ENCODE results near the gene CHRM2.

The CHRM2 gene

DNA sequence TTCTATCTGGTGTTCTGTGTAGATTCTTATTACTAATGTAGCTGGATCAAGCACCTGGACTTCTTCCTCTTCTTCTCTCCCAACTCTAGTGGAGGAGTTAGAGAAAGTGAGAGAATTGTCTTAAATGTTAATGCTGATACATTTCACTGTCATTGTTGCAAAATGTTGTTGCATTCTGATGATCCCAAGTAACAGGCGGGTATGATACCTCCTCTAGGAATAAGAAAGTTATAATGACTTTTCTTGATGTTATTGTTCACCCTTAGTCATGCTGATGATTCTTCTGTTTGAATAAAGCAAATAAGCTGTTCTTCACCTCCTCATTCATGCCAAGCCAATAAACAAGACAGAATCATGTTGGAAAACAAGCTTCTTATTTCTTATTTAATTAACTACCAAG lies 9.1 kb downstream of the CHRM2 start:
- DNase-seq (ENCODE audit: low spot score), result no peak
- Histone ChIP-seq H3K4me3 (no peak overlapping the region), H3K27ac (no peak overlapping the region)
- TF ChIP-seq, protein P1, sequence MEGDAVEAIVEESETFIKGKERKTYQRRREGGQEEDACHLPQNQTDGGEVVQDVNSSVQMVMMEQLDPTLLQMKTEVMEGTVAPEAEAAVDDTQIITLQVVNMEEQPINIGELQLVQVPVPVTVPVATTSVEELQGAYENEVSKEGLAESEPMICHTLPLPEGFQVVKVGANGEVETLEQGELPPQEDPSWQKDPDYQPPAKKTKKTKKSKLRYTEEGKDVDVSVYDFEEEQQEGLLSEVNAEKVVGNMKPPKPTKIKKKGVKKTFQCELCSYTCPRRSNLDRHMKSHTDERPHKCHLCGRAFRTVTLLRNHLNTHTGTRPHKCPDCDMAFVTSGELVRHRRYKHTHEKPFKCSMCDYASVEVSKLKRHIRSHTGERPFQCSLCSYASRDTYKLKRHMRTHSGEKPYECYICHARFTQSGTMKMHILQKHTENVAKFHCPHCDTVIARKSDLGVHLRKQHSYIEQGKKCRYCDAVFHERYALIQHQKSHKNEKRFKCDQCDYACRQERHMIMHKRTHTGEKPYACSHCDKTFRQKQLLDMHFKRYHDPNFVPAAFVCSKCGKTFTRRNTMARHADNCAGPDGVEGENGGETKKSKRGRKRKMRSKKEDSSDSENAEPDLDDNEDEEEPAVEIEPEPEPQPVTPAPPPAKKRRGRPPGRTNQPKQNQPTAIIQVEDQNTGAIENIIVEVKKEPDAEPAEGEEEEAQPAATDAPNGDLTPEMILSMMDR (IDR thresholded peaks at IDR 0.05), result no peak

DNA sequence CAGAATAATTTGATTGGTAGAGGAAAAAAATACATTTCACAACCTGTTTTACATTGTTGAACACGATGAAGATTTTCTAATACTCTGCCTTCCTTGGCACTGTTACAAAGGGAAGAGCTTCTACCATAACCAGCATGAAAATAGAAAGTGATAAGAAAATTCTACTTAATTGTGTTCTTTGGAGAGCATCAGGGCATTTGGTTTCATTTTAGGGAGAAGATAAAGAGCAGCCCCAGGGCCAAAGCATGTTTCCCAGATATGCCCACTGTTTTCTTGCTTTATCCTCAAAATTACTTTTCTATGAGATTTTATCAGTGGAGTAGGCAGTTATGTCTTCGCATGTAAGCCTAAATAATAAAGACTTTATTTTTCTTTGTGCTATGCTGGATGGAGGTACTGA lies 9.5 kb downstream of the CHRM2 start:
- Histone ChIP-seq H3K27ac (no peak overlapping the region), H3K4me3 (no peak overlapping the region)
- TF ChIP-seq, protein P1 (IDR thresholded peaks at IDR 0.05), result no peak
- no peak for DNase-seq (ENCODE audit: low spot score)

DNA sequence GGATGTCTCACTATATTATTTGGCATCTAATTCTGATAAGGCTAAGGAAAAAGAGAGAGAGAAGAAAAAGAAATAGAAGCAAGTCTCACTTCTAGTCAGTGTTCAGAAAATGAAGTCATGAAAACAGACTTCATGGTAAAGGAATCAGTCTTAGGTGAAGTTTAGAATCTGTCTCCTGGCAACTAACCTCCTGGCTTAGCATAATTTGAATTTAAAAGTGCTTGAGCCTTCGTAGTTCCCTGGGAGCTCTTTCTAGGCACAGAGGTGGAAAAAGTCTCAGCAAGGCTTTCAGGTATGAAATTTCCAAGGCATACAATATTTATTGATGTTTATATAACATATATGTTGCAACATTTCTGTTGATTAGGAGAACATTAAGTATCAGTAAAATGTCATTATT lies 10.4 kb downstream of the CHRM2 start:
- TF ChIP-seq, protein P1 (IDR thresholded peaks at IDR 0.05), result no peak
- Histone ChIP-seq H3K4me3 (no peak overlapping the region), H3K27ac (no peak overlapping the region)
- DNase-seq (ENCODE audit: low spot score), result no peak

DNA sequence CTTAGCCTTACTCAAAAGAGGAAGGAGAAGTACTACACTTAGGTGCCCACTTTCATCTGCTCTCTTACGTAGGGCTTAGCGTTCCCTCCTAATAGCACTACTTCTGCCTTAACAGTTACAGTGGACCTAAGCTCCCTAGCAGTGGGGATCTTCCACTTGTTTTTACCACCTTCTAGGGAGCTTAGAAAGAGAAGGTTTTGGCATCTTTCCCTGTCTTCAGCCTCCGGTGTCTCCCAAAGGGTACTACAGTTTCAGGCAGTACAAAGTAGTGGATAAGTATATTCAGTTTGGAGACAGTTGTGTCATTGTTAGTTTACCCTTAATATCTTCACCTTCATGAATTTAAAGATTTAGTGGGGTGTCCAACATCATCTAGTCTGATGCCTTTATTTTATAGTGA lies 14.6 kb downstream of the CHRM2 start:
- no peak for DNase-seq (ENCODE audit: low spot score)
- Histone ChIP-seq H3K27ac (no peak overlapping the region), H3K4me3 (no peak overlapping the region)
- TF ChIP-seq, protein P1 (IDR thresholded peaks at IDR 0.05), result no peak

DNA sequence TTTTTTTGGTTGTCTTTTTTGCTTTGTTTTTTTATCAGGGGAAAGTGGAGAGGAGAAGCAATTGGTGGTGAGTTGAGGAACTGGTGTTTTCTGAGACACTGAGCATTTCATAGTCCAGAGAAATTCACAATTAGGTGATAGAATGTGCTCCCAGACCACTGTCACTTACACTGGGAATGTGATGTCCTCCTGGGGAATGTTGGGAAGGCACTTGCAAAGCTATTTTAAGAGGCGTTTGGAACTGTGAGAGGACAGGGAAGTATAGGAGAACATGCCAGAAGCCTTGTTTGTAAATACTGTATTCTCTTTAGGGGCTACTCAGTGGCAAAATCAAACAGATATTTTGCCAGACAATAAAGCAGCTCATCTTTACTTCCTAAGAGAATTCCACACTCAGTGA lies 16.0 kb downstream of the CHRM2 start:
- H3K27ac ChIP-seq, result no peak overlapping the region
- TF ChIP-seq, protein P1 (IDR thresholded peaks at IDR 0.05), result no peak
- DNase-seq (ENCODE audit: low spot score), result no peak
- H3K4me3 ChIP-seq, result no peak overlapping the region

DNA sequence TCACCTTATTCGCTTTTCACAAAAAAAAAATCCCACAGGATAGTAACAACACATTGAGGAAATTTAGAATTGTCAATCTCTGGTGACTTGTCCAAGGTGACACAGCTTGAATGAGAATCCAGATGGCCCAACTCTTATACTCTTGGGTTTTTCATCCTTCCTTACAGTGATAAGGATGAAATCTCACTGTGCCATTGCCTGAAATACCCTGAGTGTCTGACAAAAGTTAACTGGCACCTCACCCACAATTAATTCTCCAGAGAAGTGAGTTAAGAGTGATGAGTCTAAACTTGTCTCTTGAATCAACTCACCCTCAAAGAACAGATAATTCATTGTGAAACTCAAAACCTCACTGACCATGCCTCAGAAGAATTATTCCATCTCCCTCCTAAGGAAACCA lies 18.9 kb downstream of the CHRM2 start:
- TF ChIP-seq, protein P1 (IDR thresholded peaks at IDR 0.05), result no peak
- no peak overlapping the region for H3K27ac ChIP-seq

DNA sequence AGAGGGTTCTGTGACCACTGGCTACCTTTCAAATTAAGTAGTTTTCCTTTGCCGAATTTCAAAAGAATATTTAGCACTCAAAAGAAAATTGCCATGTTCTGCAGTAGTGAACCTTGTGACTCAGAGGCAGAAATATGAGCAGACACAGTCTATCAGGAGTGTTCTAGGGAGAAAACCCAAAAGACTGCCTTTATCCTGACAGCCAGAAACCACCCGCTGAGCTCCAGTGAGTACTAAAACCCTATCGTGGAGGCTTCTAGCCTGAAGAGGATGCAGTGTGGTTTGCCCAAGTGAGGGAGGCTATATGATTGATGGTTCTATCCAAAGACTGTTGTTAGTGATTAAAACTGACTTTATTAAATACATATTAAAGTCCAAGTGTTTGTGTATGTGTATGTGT lies 21.9 kb downstream of the CHRM2 start:
- no peak for DNase-seq (ENCODE audit: low spot score)
- H3K4me3 ChIP-seq, result no peak overlapping the region
- no peak overlapping the region for H3K27ac ChIP-seq
- TF ChIP-seq, protein P1 (IDR thresholded peaks at IDR 0.05), result no peak

More for the DNA sequence above, 18.9 kb downstream of the CHRM2 start:
- no peak overlapping the region for H3K4me3 ChIP-seq
- DNase-seq (ENCODE audit: low spot score), result no peak

All from coronary artery (tissue), 2 donors.